Mononuclear cell (primary cell): ENCODE data around the gene PDLIM3. TPM values are rescaled to one million over a fixed set of nuclear protein-coding genes. Genes with fewer than 3 reads are reported as not detected.

Experiments used
- H3K27me3 ChIP-seq: 2 replicates; pipeline ENCODE4 v1.6.0; 2011; ENCODE audit warnings: low read length, control low read depth; ENCODE audit not compliant: insufficient read depth
- H3K4me1 ChIP-seq: 2 replicates; pipeline ENCODE4 v1.5.1; 2011; ENCODE audit warnings: mild to moderate bottlenecking, low read length, control low read depth; ENCODE audit not compliant: insufficient read depth
- H3K4me3 ChIP-seq: 2 replicates; pipeline ENCODE4 v1.5.1; 2011; ENCODE audit warnings: mild to moderate bottlenecking, low read length, moderate library complexity
- H3K9me3 ChIP-seq: 2 replicates; pipeline ENCODE4 v1.5.1; 2011; ENCODE audit warnings: low read depth, mild to moderate bottlenecking, control low read depth, low read length
- total RNA-seq: library from RNA; depleted of rRNA; stranded (reverse); fragments of >200 nt; gene quantifications from one replicate; pipeline ENCODE4 v1.2.3, GENCODE V29; 2012

Gene PDLIM3
- total RNA-seq, 1 donor = 0.10 TPM

GRCh38 chr4:185479507-185479971 lies 55.8 kb downstream of the PDLIM3 start:
- Histone ChIP-seq H3K27me3 (peaks cover 28% of the 10 kb centered on the region), H3K9me3 (no peaks in the 10 kb centered on the region), H3K4me3 (no peak overlapping the region), H3K4me1 (no peaks in the 10 kb centered on the region)

GRCh38 chr4:185473247-185473646 lies 62.1 kb downstream of the PDLIM3 start:
- Histone ChIP-seq H3K27me3 (peaks cover 31% of the 10 kb centered on the region), H3K9me3 (no peaks in the 10 kb centered on the region), H3K4me3 (no peak overlapping the region), H3K4me1 (peaks cover 13% of the 10 kb centered on the region)

GRCh38 chr4:185472103-185472542 lies 63.2 kb downstream of the PDLIM3 start:
- peak overlapping the region; percentile 48 for H3K4me3 ChIP-seq
- H3K27me3 ChIP-seq = peaks cover 20% of the 10 kb centered on the region
- no peaks in the 10 kb centered on the region for H3K9me3 ChIP-seq
- H3K4me1 ChIP-seq = peaks cover 13% of the 10 kb centered on the region

- Histone ChIP-seq H3K9me3 (no peaks in the 10 kb centered on the region), H3K4me1 (peaks cover 13% of the 10 kb centered on the region), H3K27me3 (peaks cover 18% of the 10 kb centered on the region), H3K4me3 (peak within 1 kb of the TSS; percentile 48)
Observed at GRCh38 chr4:185471235-185472102, 63.8 kb downstream of the PDLIM3 start, which contains the start of gene CCDC110. TSS of gene CCDC110 (minus strand) at chr4:185471733. CDS start at chr4:185471683, 50 bp downstream.

GRCh38 chr4:185470501-185471195 lies 64.7 kb downstream of the PDLIM3 start:
- peaks cover 13% of the 10 kb centered on the region for H3K4me1 ChIP-seq
- no peaks in the 10 kb centered on the region for H3K9me3 ChIP-seq
- peak overlapping the region; percentile 24 for H3K4me3 ChIP-seq
- H3K27me3 ChIP-seq = peaks cover 18% of the 10 kb centered on the region

GRCh38 chr4:185469580-185470154 lies 65.6 kb downstream of the PDLIM3 start:
- H3K9me3 ChIP-seq = no peaks in the 10 kb centered on the region
- peaks cover 18% of the 10 kb centered on the region for H3K27me3 ChIP-seq
- H3K4me3 ChIP-seq = no peak overlapping the region

GRCh38 chr4:185468999-185469398 lies 66.3 kb downstream of the PDLIM3 start:
- H3K27me3 ChIP-seq = peaks cover 16% of the 10 kb centered on the region
- H3K4me3 ChIP-seq = no peak overlapping the region

More at GRCh38 chr4:185469580-185470154, 65.6 kb downstream of the PDLIM3 start:
- H3K4me1 ChIP-seq = peaks cover 13% of the 10 kb centered on the region

GRCh38 chr4:185467991-185468390 lies 67.3 kb downstream of the PDLIM3 start:
- Histone ChIP-seq H3K27me3 (peaks cover 12% of the 10 kb centered on the region), H3K4me1 (peaks cover 13% of the 10 kb centered on the region), H3K4me3 (no peak overlapping the region), H3K9me3 (no peaks in the 10 kb centered on the region)

More at GRCh38 chr4:185468999-185469398, 66.3 kb downstream of the PDLIM3 start:
- Histone ChIP-seq H3K4me1 (peaks cover 13% of the 10 kb centered on the region), H3K9me3 (no peaks in the 10 kb centered on the region)

- H3K4me1 ChIP-seq = peaks cover 11% of the 10 kb centered on the region
- peaks cover 13% of the 10 kb centered on the region for H3K27me3 ChIP-seq
- no peaks in the 10 kb centered on the region for H3K9me3 ChIP-seq
- no peak overlapping the region for H3K4me3 ChIP-seq
Observed at GRCh38 chr4:185467101-185467500, 68.2 kb downstream of the PDLIM3 start.

GRCh38 chr4:185465707-185466106 lies 69.6 kb downstream of the PDLIM3 start:
- Histone ChIP-seq H3K9me3 (no peaks in the 10 kb centered on the region), H3K27me3 (peaks cover 12% of the 10 kb centered on the region), H3K4me1 (peaks cover 3% of the 10 kb centered on the region), H3K4me3 (no peak overlapping the region)

GRCh38 chr4:185464887-185465286 lies 70.4 kb downstream of the PDLIM3 start:
- H3K4me1 ChIP-seq = no peaks in the 10 kb centered on the region
- peaks cover 19% of the 10 kb centered on the region for H3K27me3 ChIP-seq
- H3K9me3 ChIP-seq = no peaks in the 10 kb centered on the region
- no peak overlapping the region for H3K4me3 ChIP-seq

GRCh38 chr4:185464183-185464582 lies 71.1 kb downstream of the PDLIM3 start:
- peaks cover 26% of the 10 kb centered on the region for H3K27me3 ChIP-seq

GRCh38 chr4:185463541-185463940 lies 71.8 kb downstream of the PDLIM3 start:
- H3K4me1 ChIP-seq = no peaks in the 10 kb centered on the region
- peaks cover 25% of the 10 kb centered on the region for H3K27me3 ChIP-seq
- H3K9me3 ChIP-seq = no peaks in the 10 kb centered on the region
- no peak overlapping the region for H3K4me3 ChIP-seq

More at GRCh38 chr4:185464183-185464582, 71.1 kb downstream of the PDLIM3 start:
- no peaks in the 10 kb centered on the region for H3K9me3 ChIP-seq
- H3K4me1 ChIP-seq = no peaks in the 10 kb centered on the region
- H3K4me3 ChIP-seq = no peak overlapping the region

- no peaks in the 10 kb centered on the region for H3K4me1 ChIP-seq
- H3K27me3 ChIP-seq = peaks cover 33% of the 10 kb centered on the region
- H3K4me3 ChIP-seq = no peak overlapping the region
- no peaks in the 10 kb centered on the region for H3K9me3 ChIP-seq
Observed at GRCh38 chr4:185461565-185461964, 73.7 kb downstream of the PDLIM3 start.

GRCh38 chr4:185457136-185457535 lies 78.2 kb downstream of the PDLIM3 start:
- Histone ChIP-seq H3K9me3 (no peaks in the 10 kb centered on the region), H3K27me3 (peaks cover 42% of the 10 kb centered on the region), H3K4me1 (no peaks in the 10 kb centered on the region), H3K4me3 (no peak overlapping the region)
